Measurements from ENCODE around the gene SRGAP1. TPM values are rescaled to one million over a fixed set of nuclear protein-coding genes. Genes with fewer than 3 reads are reported as not detected.
A peak's percentile ranks its signal among the peaks of the same experiment; 100 is the strongest.
"Not testable (repeated sequence)": the region's sequence is repeated elsewhere in the genome, so short reads cannot be mapped to it uniquely, and the experiment has no call there.

Gene SRGAP1
- total and polyA plus RNA-seq, 8 donors: 0.70 to 37.9 (median 9.8) TPM

GRCh38 chr12:64072916-64073575 lies 228.5 kb downstream of the SRGAP1 start:
- no peaks in the 10 kb centered on the region for H3K27me3 ChIP-seq
- no peak for DNase-seq
- TF ChIP-seq EP300 (IDR thresholded peaks at IDR 0.05): no peak
- no peak for TF ChIP-seq POLR2A (IDR thresholded peaks at IDR 0.05)
- no peak for TF ChIP-seq CTCF (IDR thresholded peaks at IDR 0.05)
- TF ChIP-seq POLR2AphosphoS5 (IDR thresholded peaks at IDR 0.05): no peak
- no peaks in the 10 kb centered on the region for H3K9me3 ChIP-seq
- no peak overlapping the region for H3K4me3 ChIP-seq
- no peaks in the 10 kb centered on the region for H3K4me1 ChIP-seq
- no peak overlapping the region for H3K27ac ChIP-seq
- intact Hi-C loops (cut with DNase I; ENCODE audit: low total_unique reads): no loop called here
- 91 to 97% (median 92%) methylated on average over 5 of the region's 5 CpGs for WGBS, 5 donors
- H3K36me3 ChIP-seq: peaks cover 0 to 10% (median 4%) of the 10 kb centered on the region in 4 donors

GRCh38 chr12:64076565-64076964 lies 232.1 kb downstream of the SRGAP1 start:
- H3K9me3 ChIP-seq; intact Hi-C loops (cut with DNase I; ENCODE audit: low total_unique reads); H3K27ac ChIP-seq; H3K4me3 ChIP-seq; H3K27me3 ChIP-seq; DNase-seq: not testable (repeated sequence)
- 93 to 95% (median 94%) methylated on average over 9 of the region's 9 CpGs for WGBS, 5 donors
- peaks cover 0 to 19% (median 15%) of the 10 kb centered on the region in 4 donors for H3K4me1 ChIP-seq
- H3K36me3 ChIP-seq: peaks cover 0 to 23% (median 13%) of the 10 kb centered on the region in 4 donors

GRCh38 chr12:64077922-64078321 lies 233.4 kb downstream of the SRGAP1 start:
- H3K9me3 ChIP-seq: no peaks in the 10 kb centered on the region
- no peak overlapping the region for H3K27ac ChIP-seq
- DNase-seq: no peak
- H3K27me3 ChIP-seq: no peaks in the 10 kb centered on the region
- TF ChIP-seq POLR2AphosphoS5 (IDR thresholded peaks at IDR 0.05) (no peak), CTCF (IDR thresholded peaks at IDR 0.05) (peak in 2 of 7 experiments; percentile 22 to 23)
- peaks cover 0 to 18% (median 10%) of the 10 kb centered on the region in 4 donors for H3K36me3 ChIP-seq
- intact Hi-C loops (cut with DNase I; ENCODE audit: low total_unique reads): no loop called here
- no peak overlapping the region for H3K4me3 ChIP-seq
- H3K4me1 ChIP-seq: peaks cover 6 to 33% (median 25%) of the 10 kb centered on the region in 4 donors

GRCh38 chr12:64080319-64081007 lies 236.0 kb downstream of the SRGAP1 start:
- DNase-seq: peak; percentile 36 to 91
- Histone ChIP-seq H3K4me1 (peaks cover 14 to 47% (median 33%) of the 10 kb centered on the region in 4 donors), H3K4me3 (no peak overlapping the region), H3K27ac (peak overlapping the region; percentile 32 to 83 (median 72)), H3K9me3 (no peaks in the 10 kb centered on the region), H3K36me3 (peaks cover 0 to 13% (median 10%) of the 10 kb centered on the region in 4 donors), H3K27me3 (no peaks in the 10 kb centered on the region)
- 26 to 39% (median 28%) methylated on average over 7 of the region's 7 CpGs for WGBS, 5 donors
- TF ChIP-seq CTCF (IDR thresholded peaks at IDR 0.05) (no peak), POLR2AphosphoS5 (IDR thresholded peaks at IDR 0.05) (peak in 2 of 3 donors; percentile 44 to 54), POLR2A (IDR thresholded peaks at IDR 0.05) (no peak)
- intact Hi-C loops (cut with DNase I; ENCODE audit: low total_unique reads): no loop called here

- peak overlapping the region in 4 of 5 donors; percentile 32 to 83 (median 77) for H3K27ac ChIP-seq
- intact Hi-C loops (cut with DNase I; ENCODE audit: low total_unique reads): no loop called here
- TF ChIP-seq POLR2A (IDR thresholded peaks at IDR 0.05) (no peak), CTCF (IDR thresholded peaks at IDR 0.05) (no peak), EP300 (IDR thresholded peaks at IDR 0.05) (no peak), POLR2AphosphoS5 (IDR thresholded peaks at IDR 0.05) (no peak)
- no peaks in the 10 kb centered on the region for H3K9me3 ChIP-seq
- WGBS, 5 donors: 68 to 89% (median 77%) methylated on average over 1 of the region's 1 CpG
- no peak for DNase-seq
- H3K4me3 ChIP-seq: no peak overlapping the region
- H3K36me3 ChIP-seq: peaks cover 0 to 13% (median 10%) of the 10 kb centered on the region in 4 donors
- H3K4me1 ChIP-seq: peaks cover 14 to 47% (median 36%) of the 10 kb centered on the region in 4 donors
- no peaks in the 10 kb centered on the region for H3K27me3 ChIP-seq
These were observed 236.5 kb downstream of the SRGAP1 start for GRCh38 chr12:64081008-64081404.

Measured in stomach (tissue), 9 donors.